Nephron progenitor cell (in vitro differentiated cells): Measurements from ENCODE around the gene LRRC10B.

ENCODE experiments used
- DNase-seq: peaks from one replicate; pipeline ENCODE4 v3.0.0; 2021
- H3K27ac Mint-ChIP-seq: 2 replicates; pipeline ENCODE4 v1.8.0; 2021; ENCODE audit warnings: mild to moderate bottlenecking, moderate library complexity, mixed read lengths
- H3K27me3 Mint-ChIP-seq: 2 replicates; pipeline ENCODE4 v1.8.0; 2021; ENCODE audit warnings: mild to moderate bottlenecking, low read depth, mixed read lengths; ENCODE audit not compliant: poor library complexity
- H3K36me3 Mint-ChIP-seq: 2 replicates; pipeline ENCODE4 v1.8.0; 2021; ENCODE audit warnings: low read depth, mixed read lengths
- H3K4me1 Mint-ChIP-seq: 2 replicates; pipeline ENCODE4 v1.8.0; 2021; ENCODE audit warnings: mixed read lengths
- H3K4me3 Mint-ChIP-seq: 2 replicates; pipeline ENCODE4 v1.8.0; 2021; ENCODE audit warnings: mild to moderate bottlenecking, moderate library complexity, mixed read lengths
- H3K9me3 Mint-ChIP-seq: 2 replicates; pipeline ENCODE4 v1.8.0; 2021; ENCODE audit warnings: mild to moderate bottlenecking, moderate library complexity, mixed read lengths
- TF ChIP-seq, protein P1 (sequence below): fragments of 200-600 bp; sonication (generic); IDR thresholded peaks from 2 replicates; pipeline ENCODE4 v1.5.0; 2021; ENCODE audit warnings: antibody characterized with exemption

The LRRC10B gene

DNA sequence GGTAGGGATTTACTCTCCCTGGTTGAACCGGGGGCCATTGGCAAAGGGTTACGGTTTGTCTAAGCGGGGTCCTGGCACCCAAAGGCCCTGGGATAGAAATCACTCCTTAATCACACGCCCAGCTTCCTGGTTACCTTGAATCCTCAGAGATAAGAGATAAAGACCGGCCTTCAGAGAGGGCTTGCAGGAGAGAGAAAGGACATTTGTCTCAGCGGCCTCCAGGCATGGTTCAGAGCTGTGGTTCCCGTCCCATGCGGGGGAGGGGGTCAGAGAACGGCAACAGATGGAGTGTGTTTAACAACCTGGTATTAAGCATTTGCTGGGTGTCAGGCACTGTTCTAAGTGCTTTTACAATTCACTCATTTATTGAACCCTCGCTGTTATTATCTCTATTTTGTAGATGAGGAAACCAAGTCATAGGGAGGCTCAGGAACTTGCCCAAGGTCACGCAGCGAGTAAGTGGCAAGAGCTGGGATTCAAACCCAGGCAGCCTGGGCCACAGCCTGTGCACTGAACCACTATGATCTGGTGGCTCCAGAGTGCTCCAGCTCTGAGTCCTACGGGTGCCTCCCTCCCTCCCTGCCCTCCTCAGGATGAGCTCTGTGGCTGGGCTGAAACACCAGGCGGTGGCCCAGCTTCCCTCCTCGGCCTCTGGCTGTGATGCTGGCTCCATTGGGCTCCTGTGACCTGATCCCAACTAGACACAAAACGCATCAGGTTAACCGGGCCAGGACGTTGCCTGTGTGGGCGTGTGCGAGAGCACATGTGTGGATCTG lies 18.6 kb downstream of the LRRC10B start:
- TF ChIP-seq, protein P1, sequence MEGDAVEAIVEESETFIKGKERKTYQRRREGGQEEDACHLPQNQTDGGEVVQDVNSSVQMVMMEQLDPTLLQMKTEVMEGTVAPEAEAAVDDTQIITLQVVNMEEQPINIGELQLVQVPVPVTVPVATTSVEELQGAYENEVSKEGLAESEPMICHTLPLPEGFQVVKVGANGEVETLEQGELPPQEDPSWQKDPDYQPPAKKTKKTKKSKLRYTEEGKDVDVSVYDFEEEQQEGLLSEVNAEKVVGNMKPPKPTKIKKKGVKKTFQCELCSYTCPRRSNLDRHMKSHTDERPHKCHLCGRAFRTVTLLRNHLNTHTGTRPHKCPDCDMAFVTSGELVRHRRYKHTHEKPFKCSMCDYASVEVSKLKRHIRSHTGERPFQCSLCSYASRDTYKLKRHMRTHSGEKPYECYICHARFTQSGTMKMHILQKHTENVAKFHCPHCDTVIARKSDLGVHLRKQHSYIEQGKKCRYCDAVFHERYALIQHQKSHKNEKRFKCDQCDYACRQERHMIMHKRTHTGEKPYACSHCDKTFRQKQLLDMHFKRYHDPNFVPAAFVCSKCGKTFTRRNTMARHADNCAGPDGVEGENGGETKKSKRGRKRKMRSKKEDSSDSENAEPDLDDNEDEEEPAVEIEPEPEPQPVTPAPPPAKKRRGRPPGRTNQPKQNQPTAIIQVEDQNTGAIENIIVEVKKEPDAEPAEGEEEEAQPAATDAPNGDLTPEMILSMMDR: no peak
- Mint-ChIP-seq H3K4me3 (no peak overlapping the region), H3K4me1 (peaks cover 48% of the 10 kb centered on the region), H3K27ac (no peak overlapping the region), H3K9me3 (no peaks in the 10 kb centered on the region), H3K27me3 (peaks cover 10% of the 10 kb centered on the region), H3K36me3 (no peaks in the 10 kb centered on the region)
- DNase-seq: no peak

DNA sequence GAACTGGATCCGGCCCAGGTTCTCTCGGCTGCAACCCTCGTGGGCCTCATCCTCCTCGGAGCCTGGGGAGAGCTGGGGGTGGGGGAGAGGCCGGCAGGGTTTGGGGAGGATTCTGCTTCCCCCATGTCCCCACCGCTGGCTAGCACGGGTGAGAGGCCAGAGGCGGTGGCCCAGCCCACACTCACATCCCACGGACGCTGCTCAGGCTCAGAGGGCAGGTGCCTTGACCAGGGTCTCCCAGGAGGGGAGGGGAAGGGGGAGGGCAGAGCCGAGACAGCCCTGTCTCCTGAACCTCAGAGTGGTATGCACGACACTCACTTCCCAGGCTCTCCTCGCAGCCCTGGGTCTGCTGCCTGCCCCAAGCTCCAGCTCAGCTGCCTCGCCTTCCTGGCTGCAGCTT lies 19.6 kb downstream of the LRRC10B start:
- Mint-ChIP-seq H3K27me3 (peaks cover 6% of the 10 kb centered on the region), H3K4me3 (no peak overlapping the region), H3K27ac (no peak overlapping the region), H3K4me1 (peaks cover 58% of the 10 kb centered on the region), H3K36me3 (no peaks in the 10 kb centered on the region), H3K9me3 (no peaks in the 10 kb centered on the region)
- no peak for DNase-seq
- TF ChIP-seq, protein P1: no peak

DNA sequence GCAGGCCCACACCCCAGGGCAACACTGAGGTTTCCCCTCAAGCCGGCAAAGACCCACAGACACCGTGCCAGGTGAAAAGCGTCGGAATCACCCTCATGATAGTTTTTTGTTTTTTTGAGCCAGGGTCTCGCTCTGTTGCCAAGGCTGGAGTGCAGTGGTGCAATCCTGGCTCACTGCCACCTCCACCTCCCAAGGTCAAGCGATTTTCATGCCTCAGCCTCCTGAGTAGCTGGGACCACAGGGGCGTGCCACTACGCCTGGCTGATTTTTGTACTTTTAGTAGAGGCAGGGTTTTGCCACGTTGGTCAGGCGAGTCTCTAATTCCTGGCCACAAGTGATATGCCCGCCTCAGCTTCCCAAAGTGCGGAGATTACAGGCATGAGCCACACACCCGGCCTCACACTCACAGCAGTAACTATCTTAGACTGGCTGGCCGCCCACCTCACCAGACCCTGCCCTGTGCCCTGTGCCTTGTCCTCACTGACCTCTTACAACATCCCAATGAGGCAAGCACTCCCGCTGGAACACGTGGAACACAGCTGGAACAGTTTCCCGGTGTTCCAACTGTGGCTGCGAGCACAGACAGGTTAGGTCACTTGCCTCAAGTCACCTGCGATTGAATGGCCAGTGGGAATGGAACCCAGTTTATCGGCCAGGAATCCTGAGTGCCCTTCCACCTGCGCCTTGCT lies 21.1 kb downstream of the LRRC10B start:
- DNase-seq: no peak
- Mint-ChIP-seq H3K27ac (no peak overlapping the region), H3K9me3 (no peaks in the 10 kb centered on the region), H3K4me3 (no peak overlapping the region), H3K36me3 (no peaks in the 10 kb centered on the region), H3K4me1 (peaks cover 74% of the 10 kb centered on the region), H3K27me3 (peaks cover 3% of the 10 kb centered on the region)
- TF ChIP-seq, protein P1: no peak

DNA sequence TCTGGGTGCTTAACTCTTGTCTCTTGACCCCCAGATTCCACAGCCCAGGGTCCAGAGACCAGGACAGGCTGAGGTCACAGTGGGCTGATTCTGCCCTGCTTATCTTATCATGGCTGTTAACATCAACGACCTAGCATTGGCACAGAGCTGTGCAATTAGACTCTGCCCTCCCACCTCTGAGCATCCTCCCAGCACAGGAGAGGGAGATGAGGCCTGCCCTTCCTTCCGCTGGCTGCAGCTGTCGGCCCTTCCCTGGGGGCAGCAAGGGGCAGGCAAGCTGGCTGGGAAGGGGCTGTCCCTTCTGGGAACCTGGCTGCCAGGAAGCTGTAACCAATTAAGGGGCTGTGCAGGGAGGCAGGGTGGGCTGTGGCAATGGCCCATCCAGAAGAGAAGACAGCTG lies 22.5 kb downstream of the LRRC10B start:
- H3K4me3 Mint-ChIP-seq: no peak overlapping the region
- H3K27me3 Mint-ChIP-seq: no peaks in the 10 kb centered on the region
- H3K4me1 Mint-ChIP-seq: peaks cover 87% of the 10 kb centered on the region
- TF ChIP-seq, protein P1: no peak
- no peaks in the 10 kb centered on the region for H3K9me3 Mint-ChIP-seq
- H3K27ac Mint-ChIP-seq: no peak overlapping the region
- DNase-seq: no peak
- H3K36me3 Mint-ChIP-seq: no peaks in the 10 kb centered on the region

- H3K27ac Mint-ChIP-seq: no peak overlapping the region
- H3K27me3 Mint-ChIP-seq: no peaks in the 10 kb centered on the region
These were observed 23.8 kb downstream of the LRRC10B start for GRCh38 chr11:61532134-61533038.

More at GRCh38 chr11:61532134-61533038, 23.8 kb downstream of the LRRC10B start:
- no peak for DNase-seq
- Mint-ChIP-seq H3K4me1 (peaks cover 89% of the 10 kb centered on the region), H3K36me3 (no peaks in the 10 kb centered on the region), H3K4me3 (no peak overlapping the region), H3K9me3 (no peaks in the 10 kb centered on the region)
- TF ChIP-seq, protein P1: peak; percentile 71
